ENCODE measurements around the gene TGM2.

Gene TGM2

GRCh38 chr20:38165089-38165965 is at the start of gene TGM2:
Gene TGM2 (minus strand): TSS chr20:38165270. CDS start chr20:38165198, 72 bp downstream.
- peak; percentile 16 for DNase-seq (ENCODE audit: low spot score)

- DNase-seq (ENCODE audit: low spot score), result no peak
These were observed 49.5 kb upstream of the TGM2 start for GRCh38 chr20:38214256-38215193.

GRCh38 chr20:38213607-38213940 is 48.5 kb upstream of the TGM2 start:
- no peak for DNase-seq (ENCODE audit: low spot score)

- no peak for DNase-seq (ENCODE audit: low spot score)
These were observed 47.9 kb upstream of the TGM2 start for GRCh38 chr20:38212806-38213606.

- no peak for DNase-seq (ENCODE audit: low spot score)
These were observed 46.4 kb upstream of the TGM2 start for GRCh38 chr20:38211200-38212097.

- DNase-seq (ENCODE audit: low spot score), result no peak
These were observed 45.7 kb upstream of the TGM2 start for GRCh38 chr20:38210741-38211140.

GRCh38 chr20:38209736-38210405 is 44.8 kb upstream of the TGM2 start:
- no peak for DNase-seq (ENCODE audit: low spot score)

- no peak for DNase-seq (ENCODE audit: low spot score)
These were observed 44.1 kb upstream of the TGM2 start for GRCh38 chr20:38209054-38209675.

- no peak for DNase-seq (ENCODE audit: low spot score)
These were observed 43.5 kb upstream of the TGM2 start for GRCh38 chr20:38208523-38208922.

- no peak for DNase-seq (ENCODE audit: low spot score)
These were observed 43.0 kb upstream of the TGM2 start for GRCh38 chr20:38208088-38208487.

GRCh38 chr20:38207621-38208020 is 42.6 kb upstream of the TGM2 start:
- DNase-seq (ENCODE audit: low spot score), result no peak

- DNase-seq (ENCODE audit: low spot score), result no peak
These were observed 39.9 kb upstream of the TGM2 start for GRCh38 chr20:38205001-38205400.

GRCh38 chr20:38203981-38204357 is 38.9 kb upstream of the TGM2 start:
- DNase-seq (ENCODE audit: low spot score), result no peak

GRCh38 chr20:38203337-38203980 is 38.4 kb upstream of the TGM2 start:
- no peak for DNase-seq (ENCODE audit: low spot score)

- no peak for DNase-seq (ENCODE audit: low spot score)
These were observed 37.9 kb upstream of the TGM2 start for GRCh38 chr20:38202982-38203293.

GRCh38 chr20:38202153-38202981 is 37.3 kb upstream of the TGM2 start:
- no peak for DNase-seq (ENCODE audit: low spot score)

GRCh38 chr20:38201356-38201755 is 36.3 kb upstream of the TGM2 start:
- no peak for DNase-seq (ENCODE audit: low spot score)

GRCh38 chr20:38200646-38201045 is 35.6 kb upstream of the TGM2 start:
- DNase-seq (ENCODE audit: low spot score), result no peak
